ENCODE data around the gene CASZ1.
A peak's percentile ranks its signal among the peaks of the same experiment; 100 is the strongest.

The CASZ1 gene

GRCh38 chr1:10724511-10724910 lies 71.9 kb downstream of the CASZ1 start:
- Mint-ChIP-seq H3K4me3 (no peak overlapping the region), H3K4me1 (no peaks in the 10 kb centered on the region), H3K36me3 (no peaks in the 10 kb centered on the region), H3K27ac (no peak overlapping the region), H3K9me3 (no peaks in the 10 kb centered on the region), H3K27me3 (no peaks in the 10 kb centered on the region)

GRCh38 chr1:10724052-10724494 lies 72.4 kb downstream of the CASZ1 start:
- Mint-ChIP-seq H3K27me3 (no peaks in the 10 kb centered on the region), H3K36me3 (no peaks in the 10 kb centered on the region), H3K4me3 (no peak overlapping the region), H3K9me3 (no peaks in the 10 kb centered on the region), H3K27ac (no peak overlapping the region), H3K4me1 (no peaks in the 10 kb centered on the region)

GRCh38 chr1:10723317-10723716 lies 73.1 kb downstream of the CASZ1 start:
- Mint-ChIP-seq H3K27me3 (no peaks in the 10 kb centered on the region), H3K36me3 (no peaks in the 10 kb centered on the region), H3K9me3 (no peaks in the 10 kb centered on the region), H3K4me1 (no peaks in the 10 kb centered on the region), H3K4me3 (no peak overlapping the region), H3K27ac (no peak overlapping the region)

- H3K36me3 Mint-ChIP-seq: no peaks in the 10 kb centered on the region
- no peak overlapping the region for H3K27ac Mint-ChIP-seq
- no peak overlapping the region for H3K4me3 Mint-ChIP-seq
- no peaks in the 10 kb centered on the region for H3K4me1 Mint-ChIP-seq
- no peaks in the 10 kb centered on the region for H3K9me3 Mint-ChIP-seq
- no peaks in the 10 kb centered on the region for H3K27me3 Mint-ChIP-seq
Observed at GRCh38 chr1:10722803-10723202, 73.6 kb downstream of the CASZ1 start.

- Mint-ChIP-seq H3K27ac (peak overlapping the region; percentile 62), H3K36me3 (no peaks in the 10 kb centered on the region), H3K4me3 (no peak overlapping the region), H3K27me3 (no peaks in the 10 kb centered on the region), H3K9me3 (no peaks in the 10 kb centered on the region), H3K4me1 (no peaks in the 10 kb centered on the region)
Observed at GRCh38 chr1:10721381-10722321, 74.8 kb downstream of the CASZ1 start.

- Mint-ChIP-seq H3K4me1 (no peaks in the 10 kb centered on the region), H3K27me3 (no peaks in the 10 kb centered on the region), H3K36me3 (no peaks in the 10 kb centered on the region), H3K9me3 (no peaks in the 10 kb centered on the region), H3K4me3 (no peak overlapping the region), H3K27ac (no peak overlapping the region)
Observed at GRCh38 chr1:10720635-10721034, 75.8 kb downstream of the CASZ1 start.

- Mint-ChIP-seq H3K9me3 (no peaks in the 10 kb centered on the region), H3K36me3 (no peaks in the 10 kb centered on the region), H3K27me3 (no peaks in the 10 kb centered on the region), H3K4me1 (no peaks in the 10 kb centered on the region), H3K27ac (no peak overlapping the region), H3K4me3 (no peak overlapping the region)
Observed at GRCh38 chr1:10718083-10718415, 78.4 kb downstream of the CASZ1 start.

GRCh38 chr1:10717296-10718082 lies 79.0 kb downstream of the CASZ1 start:
- Mint-ChIP-seq H3K27ac (no peak overlapping the region), H3K36me3 (no peaks in the 10 kb centered on the region), H3K4me1 (no peaks in the 10 kb centered on the region), H3K9me3 (no peaks in the 10 kb centered on the region), H3K27me3 (no peaks in the 10 kb centered on the region), H3K4me3 (no peak overlapping the region)

- no peak overlapping the region for H3K4me3 Mint-ChIP-seq
- H3K36me3 Mint-ChIP-seq: no peaks in the 10 kb centered on the region
- no peak overlapping the region for H3K27ac Mint-ChIP-seq
- no peaks in the 10 kb centered on the region for H3K9me3 Mint-ChIP-seq
- no peaks in the 10 kb centered on the region for H3K4me1 Mint-ChIP-seq
- H3K27me3 Mint-ChIP-seq: no peaks in the 10 kb centered on the region
Observed at GRCh38 chr1:10716840-10717239, 79.6 kb downstream of the CASZ1 start.

GRCh38 chr1:10714337-10715114 lies 81.9 kb downstream of the CASZ1 start:
- Mint-ChIP-seq H3K27ac (no peak overlapping the region), H3K9me3 (no peaks in the 10 kb centered on the region), H3K4me3 (no peak overlapping the region), H3K27me3 (no peaks in the 10 kb centered on the region), H3K36me3 (no peaks in the 10 kb centered on the region), H3K4me1 (no peaks in the 10 kb centered on the region)

GRCh38 chr1:10713614-10714013 lies 82.8 kb downstream of the CASZ1 start:
- Mint-ChIP-seq H3K36me3 (no peaks in the 10 kb centered on the region), H3K4me3 (no peak overlapping the region), H3K27ac (no peak overlapping the region), H3K9me3 (no peaks in the 10 kb centered on the region), H3K27me3 (no peaks in the 10 kb centered on the region), H3K4me1 (no peaks in the 10 kb centered on the region)

- no peaks in the 10 kb centered on the region for H3K36me3 Mint-ChIP-seq
Observed at GRCh38 chr1:10712568-10713362, 83.7 kb downstream of the CASZ1 start.

GRCh38 chr1:10710489-10710888 lies 86.0 kb downstream of the CASZ1 start:
- H3K9me3 Mint-ChIP-seq: no peaks in the 10 kb centered on the region
- H3K4me3 Mint-ChIP-seq: no peak overlapping the region
- no peaks in the 10 kb centered on the region for H3K4me1 Mint-ChIP-seq
- no peaks in the 10 kb centered on the region for H3K27me3 Mint-ChIP-seq
- H3K36me3 Mint-ChIP-seq: no peaks in the 10 kb centered on the region
- no peak overlapping the region for H3K27ac Mint-ChIP-seq

More at GRCh38 chr1:10712568-10713362, 83.7 kb downstream of the CASZ1 start:
- no peaks in the 10 kb centered on the region for H3K9me3 Mint-ChIP-seq
- no peak overlapping the region for H3K4me3 Mint-ChIP-seq
- H3K27me3 Mint-ChIP-seq: no peaks in the 10 kb centered on the region
- no peak overlapping the region for H3K27ac Mint-ChIP-seq
- H3K4me1 Mint-ChIP-seq: no peaks in the 10 kb centered on the region

GRCh38 chr1:10709646-10710045 lies 86.8 kb downstream of the CASZ1 start:
- Mint-ChIP-seq H3K4me3 (no peak overlapping the region), H3K27me3 (no peaks in the 10 kb centered on the region), H3K27ac (no peak overlapping the region), H3K36me3 (no peaks in the 10 kb centered on the region), H3K9me3 (no peaks in the 10 kb centered on the region), H3K4me1 (no peaks in the 10 kb centered on the region)

GRCh38 chr1:10709165-10709564 lies 87.3 kb downstream of the CASZ1 start:
- no peak overlapping the region for H3K4me3 Mint-ChIP-seq
- no peaks in the 10 kb centered on the region for H3K27me3 Mint-ChIP-seq
- H3K27ac Mint-ChIP-seq: no peak overlapping the region
- no peaks in the 10 kb centered on the region for H3K4me1 Mint-ChIP-seq
- H3K36me3 Mint-ChIP-seq: no peaks in the 10 kb centered on the region
- no peaks in the 10 kb centered on the region for H3K9me3 Mint-ChIP-seq

All from activated naive CD4-positive, alpha-beta T cell treated with anti-CD3 and anti-CD28 coated beads, Interleukin-2, amount 50 U/mL, for 24 hours (primary cell).